GM19099 (cell line): Measurements from ENCODE around the gene VMAC.

Experiments used
- POLR2A ChIP-seq: IDR thresholded peaks from 3 replicates; pipeline ENCODE4 v1.6.1; 2011; ENCODE audit warnings: low read depth; ENCODE audit not compliant: insufficient read length; ENCODE audit errors: extremely low read depth

The VMAC gene, protein sequence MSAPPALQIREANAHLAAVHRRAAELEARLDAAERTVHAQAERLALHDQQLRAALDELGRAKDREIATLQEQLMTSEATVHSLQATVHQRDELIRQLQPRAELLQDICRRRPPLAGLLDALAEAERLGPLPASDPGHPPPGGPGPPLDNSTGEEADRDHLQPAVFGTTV

GRCh38 chr19:5904352-5905113 is at the start of gene VMAC:
Gene VMAC (plus strand): TSS chr19:5904872. CDS start chr19:5904891, 19 bp downstream.
- peak; percentile 75 for TF ChIP-seq POLR2A

GRCh38 chr19:5857203-5858081 is 47.2 kb upstream of the VMAC start:
- TF ChIP-seq POLR2A, result no peak

DNA sequence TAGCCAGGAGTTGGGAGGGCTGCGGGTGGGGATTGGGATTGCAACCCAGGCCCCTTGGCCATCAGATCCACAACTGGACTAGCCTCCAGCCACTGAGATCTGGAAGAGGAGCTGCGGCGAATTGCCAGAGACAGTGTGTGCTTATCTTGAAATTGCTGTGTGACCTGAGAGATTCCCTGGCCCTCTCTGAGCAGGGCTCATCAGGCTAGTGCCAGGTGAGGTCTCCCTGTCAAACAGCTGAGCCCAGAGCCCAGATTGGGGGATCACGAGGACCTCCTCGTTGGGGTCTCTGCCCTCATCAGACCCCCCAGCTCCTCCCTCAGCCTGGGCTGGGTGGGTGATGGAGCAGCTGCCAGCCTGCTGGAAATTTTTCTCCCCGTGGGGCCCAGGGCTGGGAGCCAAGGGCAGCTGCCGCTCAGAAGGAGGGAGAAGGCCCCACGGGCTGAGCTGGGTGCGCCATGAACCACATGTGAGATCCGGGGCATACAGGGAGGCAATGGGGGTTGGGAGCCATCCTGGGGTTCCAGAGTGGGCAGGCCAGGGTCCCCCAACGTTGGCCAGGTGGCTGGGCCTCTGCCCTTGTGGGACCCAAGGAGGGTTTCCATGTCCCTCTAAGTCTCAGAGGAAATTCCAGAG is 41.5 kb upstream of the VMAC start:
- no peak for TF ChIP-seq POLR2A

- no peak for TF ChIP-seq POLR2A
Measured at GRCh38 chr19:5864013-5864720, 40.5 kb upstream of the VMAC start.

GRCh38 chr19:5864725-5865486 is 39.8 kb upstream of the VMAC start:
- no peak for TF ChIP-seq POLR2A

- no peak for TF ChIP-seq POLR2A
Measured at GRCh38 chr19:5865772-5866171, 38.9 kb upstream of the VMAC start.

GRCh38 chr19:5867201-5868136 is 37.2 kb upstream of the VMAC start:
- no peak for TF ChIP-seq POLR2A

GRCh38 chr19:5870986-5871394 is 33.7 kb upstream of the VMAC start:
- no peak for TF ChIP-seq POLR2A

GRCh38 chr19:5873617-5874199 is 31.0 kb upstream of the VMAC start:
- TF ChIP-seq POLR2A, result no peak

DNA sequence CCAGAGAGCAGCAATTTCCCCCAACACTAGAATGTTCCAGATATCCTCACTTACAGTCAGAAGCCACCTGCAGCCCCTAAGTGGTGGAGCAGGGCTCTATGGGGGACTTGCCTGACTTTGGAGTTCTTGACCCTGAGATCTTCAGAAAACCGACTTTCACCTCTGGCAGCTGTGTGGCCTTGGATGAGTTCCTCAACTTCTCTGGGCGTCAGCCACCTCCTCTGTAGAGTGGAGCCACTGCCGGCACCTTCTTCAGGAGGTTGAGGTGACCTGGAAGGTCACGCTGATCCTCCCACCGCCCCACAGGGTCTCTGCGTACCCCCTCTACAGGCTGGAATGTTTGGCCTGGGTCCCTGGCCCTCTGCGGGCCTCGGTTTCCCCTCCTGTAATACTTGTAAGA is 27.2 kb upstream of the VMAC start:
- no peak for TF ChIP-seq POLR2A

GRCh38 chr19:5877882-5878281 is 26.8 kb upstream of the VMAC start:
- TF ChIP-seq POLR2A, result no peak

DNA sequence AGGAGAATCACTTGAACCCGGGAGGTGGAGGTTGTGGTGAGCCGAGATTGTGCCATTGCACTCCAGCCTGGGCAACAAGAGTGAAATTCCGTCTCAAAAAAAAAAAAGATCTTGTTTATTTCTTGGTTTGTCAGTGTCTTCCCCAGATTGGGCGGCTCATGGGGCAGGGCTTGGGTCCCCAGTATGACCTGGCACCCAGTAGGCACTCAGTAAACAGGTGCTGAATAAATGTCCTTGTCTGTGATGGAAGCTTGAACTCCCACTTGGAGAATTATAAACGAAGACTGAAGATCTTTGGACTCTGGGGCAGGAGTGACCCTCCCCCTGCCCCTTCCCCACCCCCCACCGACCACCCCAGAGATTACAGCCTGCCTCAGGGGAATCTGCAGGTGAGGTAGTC is 24.5 kb upstream of the VMAC start:
- TF ChIP-seq POLR2A, result no peak
